HG03135 (cell line): ENCODE results near the gene ORMDL2.

Source experiments
- ATAC-seq: cut with Tn5 transposase; IDR thresholded peaks from one replicate; pipeline ENCODE4 v1.9.1; 2021; ENCODE audit warnings: mild to moderate bottlenecking, moderate library complexity; ENCODE audit not compliant: unreplicated experiment

The ORMDL2 gene

GRCh38 chr12:55817345-55818139 lies at the start of gene ORMDL2, which contains the start of gene SARNP:
Gene ORMDL2 (plus strand): TSS chr12:55818041. CDS start chr12:55819000, 959 bp downstream.
Gene SARNP (minus strand): TSS chr12:55817724. CDS start chr12:55817701, 23 bp downstream.
- ATAC-seq = peak; percentile 97

- ATAC-seq = no peak
These were observed 46.1 kb upstream of the ORMDL2 start for GRCh38 chr12:55771736-55772135.

GRCh38 chr12:55777856-55778255 lies 40.0 kb upstream of the ORMDL2 start:
- no peak for ATAC-seq

- ATAC-seq = no peak
These were observed 37.2 kb upstream of the ORMDL2 start for GRCh38 chr12:55780685-55781084.

- no peak for ATAC-seq
These were observed 29.3 kb upstream of the ORMDL2 start for GRCh38 chr12:55788546-55788945.

- no peak for ATAC-seq
These were observed 28.7 kb upstream of the ORMDL2 start for GRCh38 chr12:55789171-55789570.

GRCh38 chr12:55789893-55790292 lies 27.9 kb upstream of the ORMDL2 start:
- no peak for ATAC-seq

- no peak for ATAC-seq
These were observed 21.9 kb upstream of the ORMDL2 start for GRCh38 chr12:55795950-55796349.

GRCh38 chr12:55797068-55797467 lies 20.8 kb upstream of the ORMDL2 start:
- no peak for ATAC-seq

- ATAC-seq = no peak
These were observed 20.3 kb upstream of the ORMDL2 start for GRCh38 chr12:55797550-55797949.

GRCh38 chr12:55806982-55807381 lies 10.9 kb upstream of the ORMDL2 start:
- no peak for ATAC-seq

- no peak for ATAC-seq
These were observed 8.6 kb upstream of the ORMDL2 start for GRCh38 chr12:55809274-55809673.

GRCh38 chr12:55812088-55812487 lies 5.8 kb upstream of the ORMDL2 start:
- ATAC-seq = no peak

GRCh38 chr12:55814257-55814656 lies 3.6 kb upstream of the ORMDL2 start:
- no peak for ATAC-seq

- ATAC-seq = no peak
These were observed 2.4 kb upstream of the ORMDL2 start for GRCh38 chr12:55815473-55815872.

- no peak for ATAC-seq
These were observed 928 bp upstream of the ORMDL2 start for GRCh38 chr12:55816881-55817344.

- peak; percentile 32 for ATAC-seq
These were observed 393 bp downstream of the ORMDL2 start for GRCh38 chr12:55818140-55818728.

GRCh38 chr12:55818886-55819285 lies 1.0 kb downstream of the ORMDL2 start:
- no peak for ATAC-seq

GRCh38 chr12:55820679-55821078 lies 2.8 kb downstream of the ORMDL2 start:
- no peak for ATAC-seq

GRCh38 chr12:55822228-55822627 lies 4.4 kb downstream of the ORMDL2 start:
- ATAC-seq = no peak

GRCh38 chr12:55823419-55823818 lies 5.6 kb downstream of the ORMDL2 start:
- ATAC-seq = no peak

GRCh38 chr12:55824726-55825125 lies 6.9 kb downstream of the ORMDL2 start:
- no peak for ATAC-seq
